Cerebellar cortex (tissue), 1 donor: ENCODE results near the gene RPLP1.
A peak's percentile ranks its signal among the peaks of the same experiment; 100 is the strongest.
"Not testable (repeated sequence)": the region's sequence is repeated elsewhere in the genome, so short reads cannot be mapped to it uniquely, and the experiment has no call there.

Source experiments
- DNase-seq: peaks from one replicate; pipeline ENCODE4 v3.0.0-alpha.2; 2015; ENCODE audit warnings: low spot score

The RPLP1 gene

DNA sequence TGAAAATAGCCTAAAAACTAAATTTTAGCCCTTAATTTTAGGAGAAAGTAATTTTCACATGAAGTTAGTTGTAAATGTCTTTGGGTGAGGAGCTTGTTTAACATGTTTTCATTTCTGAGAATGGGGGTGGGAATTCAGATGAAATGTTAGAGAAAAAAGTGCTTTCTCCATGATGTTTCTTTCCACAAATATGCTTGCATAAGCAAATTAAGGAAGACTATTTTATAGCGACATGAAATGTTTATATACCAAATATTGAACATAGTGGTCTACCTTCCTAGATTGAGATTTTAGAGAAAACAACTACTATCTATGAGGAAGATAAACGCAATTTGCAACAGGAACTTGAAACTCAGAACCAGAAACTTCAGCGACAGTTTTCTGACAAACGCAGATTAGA is 13.0 kb upstream of the RPLP1 start:
- DNase-seq = no peak

DNA sequence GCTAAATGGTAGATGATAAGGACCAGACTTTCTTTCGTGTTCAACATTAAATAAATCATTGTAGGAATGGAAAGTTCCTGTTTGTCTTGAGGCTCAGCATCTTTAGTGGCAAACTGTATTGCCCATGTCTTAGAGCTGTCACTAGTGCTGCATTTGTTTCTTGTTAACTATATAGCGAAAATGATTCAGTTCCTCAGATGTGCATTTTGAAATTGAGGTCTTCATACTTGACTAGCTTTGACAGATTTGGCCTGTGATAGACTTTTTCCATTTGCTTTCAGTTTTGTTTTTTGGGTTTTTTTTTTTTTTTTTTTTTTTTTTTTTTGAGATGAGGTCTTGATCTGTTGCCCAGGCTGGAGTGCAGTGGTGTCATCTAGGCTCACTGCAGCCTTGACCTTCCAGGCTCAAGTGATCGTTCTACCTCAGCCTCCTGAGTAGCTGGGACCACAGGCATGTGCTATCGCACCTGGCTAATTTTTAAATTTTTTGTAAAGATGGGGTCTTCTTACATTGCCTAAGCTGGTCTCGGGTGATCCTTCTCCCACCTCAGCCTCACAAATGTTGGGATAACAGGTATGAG is 9.5 kb upstream of the RPLP1 start:
- no peak for DNase-seq

DNA sequence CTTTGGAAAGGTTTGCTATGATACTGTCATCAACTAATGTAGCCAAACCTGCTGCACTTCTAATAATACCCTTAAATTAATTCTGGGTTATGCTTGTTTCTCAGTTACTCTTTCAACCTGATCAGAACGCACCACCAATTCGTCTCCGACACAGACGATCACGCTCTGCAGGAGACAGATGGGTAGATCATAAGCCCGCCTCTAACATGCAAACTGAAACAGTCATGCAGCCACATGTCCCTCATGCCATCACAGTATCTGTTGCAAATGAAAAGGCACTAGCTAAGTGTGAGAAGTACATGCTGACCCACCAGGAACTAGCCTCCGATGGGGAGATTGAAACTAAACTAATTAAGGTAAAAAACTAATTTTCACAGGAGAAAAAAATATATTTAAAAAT is 7.9 kb upstream of the RPLP1 start:
- DNase-seq = no peak

- DNase-seq = no peak
Observed at GRCh38 chr15:69446953-69447352, 5.7 kb upstream of the RPLP1 start.

DNA sequence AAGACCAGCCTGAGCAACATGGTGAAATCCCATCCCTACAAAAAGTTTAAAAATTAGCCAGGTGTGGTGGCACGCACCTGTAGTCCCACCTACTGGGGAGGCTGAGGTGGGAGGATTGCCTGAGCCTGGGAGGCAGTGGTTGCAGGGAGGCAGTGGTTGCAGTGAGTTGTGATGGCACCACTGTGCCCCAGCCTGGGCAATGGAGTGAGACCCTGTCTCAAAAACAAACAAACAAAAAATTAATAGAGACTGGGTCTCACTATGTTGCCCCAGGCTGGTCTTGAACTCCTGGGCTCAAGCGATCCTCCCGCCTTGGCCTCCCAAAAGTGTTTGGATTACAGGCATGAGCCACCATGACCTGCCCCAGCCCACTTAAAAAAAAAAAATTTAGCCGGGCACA is 2.4 kb upstream of the RPLP1 start:
- not testable (repeated sequence) for DNase-seq

GRCh38 chr15:69450968-69451695 is 1.5 kb upstream of the RPLP1 start:
- DNase-seq = no peak

- DNase-seq = no peak
Observed at GRCh38 chr15:69451951-69452691, 497 bp upstream of the RPLP1 start.

DNA sequence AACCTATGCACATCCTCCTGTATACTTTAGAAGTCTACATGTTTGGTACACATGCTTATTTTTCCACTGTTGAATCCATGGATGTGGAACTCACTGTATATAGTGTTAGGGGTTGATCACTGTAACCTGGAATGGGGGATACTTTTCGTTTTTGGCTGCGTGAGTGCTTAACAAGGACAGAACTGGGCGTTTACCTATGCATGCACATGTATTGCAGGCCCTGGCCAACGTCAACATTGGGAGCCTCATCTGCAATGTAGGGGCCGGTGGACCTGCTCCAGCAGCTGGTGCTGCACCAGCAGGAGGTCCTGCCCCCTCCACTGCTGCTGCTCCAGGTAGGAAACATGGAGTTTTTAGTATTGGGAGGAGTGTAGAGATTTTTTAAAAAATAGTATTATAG is 2.3 kb downstream of the RPLP1 start:
- DNase-seq = no peak

DNA sequence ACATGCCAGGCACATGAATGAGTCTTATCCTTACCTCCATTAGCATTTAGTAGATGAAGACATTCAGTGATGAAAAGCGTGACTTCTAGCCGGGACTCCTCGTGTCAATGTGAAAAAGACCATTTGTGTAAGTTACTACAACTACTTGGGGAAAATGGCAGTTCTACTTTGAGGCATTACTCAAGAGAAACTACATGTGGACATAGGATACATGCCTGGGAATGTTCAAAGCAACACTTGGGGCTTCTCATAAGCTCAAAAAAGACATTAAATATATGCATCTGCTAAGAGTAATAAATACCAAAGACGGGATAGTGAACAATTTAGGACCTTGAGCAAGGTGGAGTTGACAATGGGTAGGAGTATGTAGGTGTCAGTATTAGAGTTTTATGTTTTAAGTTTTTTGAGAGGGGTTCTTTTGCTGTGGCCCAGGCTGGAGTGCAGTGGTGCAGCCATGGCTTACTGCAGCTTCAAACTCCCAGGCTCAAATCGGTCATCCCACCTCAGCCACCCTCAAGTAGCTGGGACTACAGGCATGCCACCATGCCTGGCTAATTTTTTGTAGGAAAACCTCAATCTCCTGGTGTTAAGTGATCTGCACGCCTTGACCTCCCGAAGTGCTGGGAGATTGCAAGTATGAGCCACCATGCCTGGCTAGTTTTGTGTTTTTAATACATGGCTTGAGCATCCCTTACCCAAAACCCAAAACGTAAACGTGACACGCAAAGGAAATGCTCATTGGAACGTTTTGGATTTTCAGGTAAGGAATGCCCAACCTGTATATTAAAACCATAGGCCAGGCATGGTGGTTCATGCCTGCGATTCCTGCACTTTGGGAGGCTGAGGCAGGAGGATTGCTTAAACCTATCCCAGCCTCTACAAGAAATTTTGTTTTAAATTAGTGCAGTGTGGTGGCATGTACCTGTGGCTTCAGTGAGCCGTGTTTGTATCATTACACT is 3.9 kb downstream of the RPLP1 start:
- no peak for DNase-seq

DNA sequence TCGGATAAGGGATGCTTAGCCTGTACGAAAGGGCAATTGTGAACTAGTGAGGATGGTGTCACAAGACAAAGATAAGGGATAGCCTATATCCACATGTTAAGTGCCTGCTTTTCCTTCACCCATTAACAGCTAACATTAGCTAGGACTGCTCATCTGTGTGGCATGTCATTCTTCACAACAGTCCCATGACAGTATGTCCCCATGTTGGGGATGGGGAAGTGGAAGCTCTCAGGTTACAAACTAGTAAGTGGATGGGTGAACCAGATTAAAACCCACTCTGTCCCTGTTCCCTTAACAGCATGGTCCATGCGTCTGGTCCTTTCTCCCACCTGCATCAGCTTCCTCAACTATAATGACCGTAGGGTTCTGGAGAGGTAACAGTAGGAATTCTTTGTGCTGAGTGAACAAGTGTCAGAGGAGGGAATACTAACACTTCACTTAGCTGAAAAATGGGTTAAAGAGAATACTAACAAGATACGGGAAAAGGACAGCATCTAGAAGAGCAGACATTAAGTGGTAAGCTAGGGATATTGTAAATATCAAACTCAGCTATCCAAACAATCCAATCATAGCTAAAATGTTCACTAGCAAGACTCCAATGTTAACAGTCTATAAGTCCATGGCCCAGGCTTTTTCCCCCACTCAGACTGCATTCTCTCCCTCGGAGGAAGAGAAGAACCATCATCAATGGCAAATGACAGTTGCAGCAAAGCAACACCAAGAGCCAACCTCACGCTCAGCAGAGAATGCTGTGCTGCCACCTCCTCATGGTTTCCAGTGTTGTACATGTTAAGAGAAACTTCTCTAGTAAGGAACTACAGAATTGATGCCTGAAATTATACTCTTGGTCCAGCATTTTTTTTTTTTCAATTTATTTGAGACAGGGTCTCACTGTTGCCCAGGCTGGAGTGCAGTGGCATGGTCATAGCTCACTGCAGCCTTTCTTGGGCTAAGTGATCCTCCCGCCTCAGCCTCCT is 5.0 kb downstream of the RPLP1 start:
- DNase-seq = peak; percentile 53

- DNase-seq = no peak
Observed at GRCh38 chr15:69459066-69459465, 6.4 kb downstream of the RPLP1 start.

- DNase-seq = no peak
Observed at GRCh38 chr15:69460481-69460880, 7.9 kb downstream of the RPLP1 start.

DNA sequence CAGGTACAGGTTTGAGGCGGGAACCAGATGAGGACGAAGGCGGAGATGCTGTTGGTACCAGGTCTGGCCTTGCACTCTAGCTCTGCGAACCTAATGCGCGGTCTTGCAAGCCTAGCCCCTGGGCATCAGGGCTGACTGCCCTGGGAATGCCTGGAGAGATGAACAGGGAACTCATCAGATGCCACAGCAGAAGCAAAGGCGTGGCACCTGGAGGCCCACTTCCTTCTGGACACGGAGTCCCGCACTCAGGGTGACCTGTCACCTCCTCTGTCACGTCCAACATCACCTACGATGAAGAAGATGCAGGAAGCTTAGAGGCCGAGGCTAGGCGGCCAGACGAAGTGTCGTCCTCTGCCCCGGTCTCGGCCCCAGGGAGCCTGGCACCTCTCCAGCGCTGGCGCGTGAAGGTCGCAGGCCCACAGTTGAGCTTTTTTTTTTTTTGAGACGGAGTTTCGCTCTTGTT is 9.4 kb downstream of the RPLP1 start:
- DNase-seq = peak; percentile 44

GRCh38 chr15:69462493-69463181 is 10.0 kb downstream of the RPLP1 start:
- DNase-seq = peak; percentile 99

GRCh38 chr15:69463182-69463756 is 10.7 kb downstream of the RPLP1 start:
- DNase-seq = no peak

DNA sequence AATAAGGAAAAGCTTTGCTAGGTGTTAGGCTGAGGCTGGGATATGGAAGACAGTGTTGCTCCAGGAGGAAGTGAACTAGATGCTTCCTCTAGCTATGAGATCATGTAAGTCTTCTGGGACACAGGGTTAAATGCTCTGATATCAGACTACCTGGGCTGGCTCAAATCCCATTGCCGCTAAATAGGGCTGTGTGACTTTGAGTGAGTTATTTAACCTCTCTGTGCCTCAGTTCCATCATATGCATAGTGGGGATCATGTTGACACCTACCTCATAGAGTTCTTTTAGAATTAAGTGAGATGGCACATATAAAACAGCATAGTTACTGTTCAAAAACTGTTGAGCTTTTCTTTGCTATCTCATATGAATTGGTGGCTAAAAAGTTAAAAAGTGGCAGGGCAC is 12.6 kb downstream of the RPLP1 start:
- no peak for DNase-seq

DNA sequence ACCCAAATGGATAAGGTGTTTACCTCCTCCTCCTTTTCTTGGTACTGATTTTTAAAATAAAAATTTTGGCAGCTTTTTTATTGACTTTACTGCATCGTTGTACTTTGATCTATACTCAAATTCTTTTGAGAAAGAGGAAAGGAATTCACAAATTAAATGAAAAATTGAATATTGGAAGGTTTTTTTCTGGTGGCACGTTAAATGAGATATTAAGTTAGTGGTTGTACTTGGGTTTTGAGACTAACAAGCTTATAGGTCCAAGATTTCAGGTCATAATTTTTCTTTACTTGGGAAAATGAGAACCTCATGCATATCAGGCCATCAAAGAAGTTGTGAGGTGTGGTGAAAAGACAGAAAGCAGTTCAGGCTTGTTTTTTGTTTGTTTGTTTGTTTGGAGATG is 14.1 kb downstream of the RPLP1 start:
- DNase-seq = no peak

GRCh38 chr15:69467636-69468035 is 15.0 kb downstream of the RPLP1 start:
- DNase-seq = no peak

GRCh38 chr15:69468241-69469121 is 15.9 kb downstream of the RPLP1 start:
- DNase-seq = no peak
